Astrocyte (in vitro differentiated cells and primary cell): Measurements from ENCODE around the gene SYT5.

Source experiments
- EZH2 ChIP-seq: IDR thresholded peaks from 2 replicates; pipeline ENCODE4 v1.6.1; 2012; ENCODE audit warnings: mild to moderate bottlenecking, low read length, inconsistent platforms; ENCODE audit not compliant: insufficient read depth
- TF ChIP-seq, protein P1 (sequence below): IDR thresholded peaks from 2 replicates; pipeline ENCODE4 v1.5.1; 2011; ENCODE audit warnings: low read depth, mild to moderate bottlenecking, inconsistent platforms, low read length, moderate library complexity; ENCODE audit not compliant: insufficient read depth

- TF ChIP-seq, protein P1, sequence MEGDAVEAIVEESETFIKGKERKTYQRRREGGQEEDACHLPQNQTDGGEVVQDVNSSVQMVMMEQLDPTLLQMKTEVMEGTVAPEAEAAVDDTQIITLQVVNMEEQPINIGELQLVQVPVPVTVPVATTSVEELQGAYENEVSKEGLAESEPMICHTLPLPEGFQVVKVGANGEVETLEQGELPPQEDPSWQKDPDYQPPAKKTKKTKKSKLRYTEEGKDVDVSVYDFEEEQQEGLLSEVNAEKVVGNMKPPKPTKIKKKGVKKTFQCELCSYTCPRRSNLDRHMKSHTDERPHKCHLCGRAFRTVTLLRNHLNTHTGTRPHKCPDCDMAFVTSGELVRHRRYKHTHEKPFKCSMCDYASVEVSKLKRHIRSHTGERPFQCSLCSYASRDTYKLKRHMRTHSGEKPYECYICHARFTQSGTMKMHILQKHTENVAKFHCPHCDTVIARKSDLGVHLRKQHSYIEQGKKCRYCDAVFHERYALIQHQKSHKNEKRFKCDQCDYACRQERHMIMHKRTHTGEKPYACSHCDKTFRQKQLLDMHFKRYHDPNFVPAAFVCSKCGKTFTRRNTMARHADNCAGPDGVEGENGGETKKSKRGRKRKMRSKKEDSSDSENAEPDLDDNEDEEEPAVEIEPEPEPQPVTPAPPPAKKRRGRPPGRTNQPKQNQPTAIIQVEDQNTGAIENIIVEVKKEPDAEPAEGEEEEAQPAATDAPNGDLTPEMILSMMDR, result no peak
- TF ChIP-seq EZH2, result no peak
Observed at GRCh38 chr19:55169136-55169535, 11.0 kb downstream of the SYT5 start.
